Adipocyte (in vitro differentiated cells): ENCODE measurements around the gene LY6G5C.

Experiments used
- DNase-seq: peaks from one replicate; pipeline ENCODE4 v3.0.0-alpha.2; 2015; ENCODE audit warnings: low read depth
- H3K27me3 ChIP-seq: replicated peaks from 2 replicates; pipeline ENCODE4 v1.7.0; 2013; ENCODE audit warnings: mild to moderate bottlenecking, low read length, moderate library complexity; ENCODE audit not compliant: control insufficient read depth, insufficient read depth
- H3K36me3 ChIP-seq: 2 replicates; pipeline ENCODE4 v1.7.0; 2013; ENCODE audit warnings: low read length, mild to moderate bottlenecking, moderate library complexity; ENCODE audit not compliant: control insufficient read depth, insufficient read depth, severe bottlenecking
- H3K4me1 ChIP-seq: 2 replicates; pipeline ENCODE4 v1.7.0; 2013; ENCODE audit warnings: mild to moderate bottlenecking, low read length, moderate library complexity; ENCODE audit not compliant: control insufficient read depth, insufficient read depth
- H3K4me3 ChIP-seq: 2 replicates; pipeline ENCODE4 v1.7.0; 2013; ENCODE audit warnings: mild to moderate bottlenecking, low read length, moderate library complexity
- H3K9ac ChIP-seq: 2 replicates; pipeline ENCODE4 v1.7.0; 2013; ENCODE audit warnings: mild to moderate bottlenecking, low read length, moderate library complexity
- H3K9me3 ChIP-seq: 2 replicates; pipeline ENCODE4 v1.7.0; 2013; ENCODE audit warnings: mild to moderate bottlenecking, low read length, moderate library complexity; ENCODE audit not compliant: control insufficient read depth

The LY6G5C gene, protein sequence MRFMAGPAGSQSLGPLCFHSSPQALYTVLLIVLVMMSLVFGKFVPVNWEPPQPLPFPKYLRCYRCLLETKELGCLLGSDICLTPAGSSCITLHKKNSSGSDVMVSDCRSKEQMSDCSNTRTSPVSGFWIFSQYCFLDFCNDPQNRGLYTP

DNA sequence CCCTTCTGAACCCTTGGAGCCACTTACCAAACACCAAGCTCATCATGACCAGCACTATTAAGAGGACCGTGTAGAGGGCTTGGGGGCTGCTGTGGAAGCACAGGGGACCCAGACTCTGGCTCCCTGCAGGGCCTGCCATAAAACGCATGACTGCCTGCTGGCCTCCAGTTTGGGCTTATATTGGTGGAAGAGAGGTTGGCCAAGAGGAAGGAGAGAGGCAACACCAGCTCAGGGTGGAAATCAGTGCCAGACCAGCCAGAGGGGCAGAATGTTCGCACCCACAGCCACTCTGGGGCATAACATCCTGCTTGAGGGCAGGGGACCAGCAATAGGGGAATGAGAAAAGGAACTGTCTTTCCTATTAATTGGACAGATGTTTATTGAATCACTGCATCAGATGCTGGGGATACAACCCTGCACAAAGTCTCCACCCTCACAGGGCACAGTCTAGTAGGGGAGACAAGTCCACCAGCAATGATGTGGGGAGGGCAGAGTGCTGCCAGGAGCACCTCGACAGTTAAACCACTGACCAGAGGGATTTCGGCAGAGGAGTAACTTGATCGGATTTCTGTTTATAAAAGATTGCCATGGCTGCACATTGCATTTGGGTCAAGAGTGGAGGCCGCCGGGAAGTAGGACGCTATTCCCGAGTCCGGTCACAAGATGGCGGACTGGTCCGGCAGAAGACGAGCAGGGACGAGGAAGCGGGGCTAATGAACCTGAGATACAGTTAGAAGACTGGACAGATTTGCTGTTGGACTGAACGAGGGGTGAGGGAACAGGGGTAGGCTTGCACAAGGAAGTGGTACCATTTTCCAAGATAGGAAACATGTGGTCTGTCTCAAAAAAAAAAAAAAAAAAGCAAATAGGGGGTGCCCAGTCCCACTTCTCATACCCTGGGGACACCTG is at the start of gene LY6G5C:
TSS of gene LY6G5C (minus strand) at position 842 of the 909 bp plus-strand sequence. CDS start at position 148, 694 bp downstream.
- H3K36me3 ChIP-seq = no peaks in the 10 kb centered on the region
- H3K27me3 ChIP-seq = no peaks in the 10 kb centered on the region
- peak within 1 kb of the TSS; percentile 73 for H3K9ac ChIP-seq
- peaks cover 13% of the 10 kb centered on the region for H3K4me1 ChIP-seq
- H3K4me3 ChIP-seq = peak within 1 kb of the TSS; percentile 77
- DNase-seq = peak; percentile 96
- no peaks in the 10 kb centered on the region for H3K9me3 ChIP-seq

DNA sequence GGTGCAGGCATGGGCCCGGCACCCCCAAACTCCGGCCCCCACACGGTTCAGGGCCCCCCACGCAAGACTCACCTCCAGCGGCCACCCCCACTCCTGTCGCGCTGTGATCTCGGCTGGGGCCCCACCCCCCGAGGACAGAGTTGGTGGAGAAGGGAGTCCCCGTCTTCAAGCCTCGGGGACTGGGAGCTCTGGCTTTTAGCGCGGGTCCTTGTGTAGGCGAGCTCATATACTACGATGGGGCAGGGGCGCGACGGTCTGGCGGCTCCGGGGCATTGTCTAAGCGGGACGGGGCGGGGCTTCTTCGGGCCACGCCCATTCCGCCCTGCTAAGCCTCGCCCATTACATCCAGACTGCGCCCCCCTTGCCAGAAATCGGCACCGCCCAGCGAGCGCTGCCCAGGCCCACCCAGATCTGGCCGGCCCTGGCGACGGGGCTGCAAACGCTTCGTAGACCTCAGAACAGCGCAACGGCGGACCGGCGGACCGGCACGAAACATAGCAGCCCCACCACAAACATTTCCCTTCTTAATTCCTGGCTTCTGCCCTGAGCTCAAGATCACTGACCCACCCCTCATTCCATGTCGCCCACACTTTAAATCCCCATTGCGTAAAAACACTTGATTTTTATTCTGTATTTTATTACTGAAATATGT is 49.2 kb upstream of the LY6G5C start:
- peak; percentile 96 for DNase-seq
- Histone ChIP-seq H3K36me3 (peaks cover 50% of the 10 kb centered on the region), H3K9me3 (no peaks in the 10 kb centered on the region), H3K4me3 (peak overlapping the region; percentile 94), H3K9ac (peak overlapping the region; percentile 93), H3K27me3 (no peaks in the 10 kb centered on the region), H3K4me1 (peaks cover 37% of the 10 kb centered on the region)

DNA sequence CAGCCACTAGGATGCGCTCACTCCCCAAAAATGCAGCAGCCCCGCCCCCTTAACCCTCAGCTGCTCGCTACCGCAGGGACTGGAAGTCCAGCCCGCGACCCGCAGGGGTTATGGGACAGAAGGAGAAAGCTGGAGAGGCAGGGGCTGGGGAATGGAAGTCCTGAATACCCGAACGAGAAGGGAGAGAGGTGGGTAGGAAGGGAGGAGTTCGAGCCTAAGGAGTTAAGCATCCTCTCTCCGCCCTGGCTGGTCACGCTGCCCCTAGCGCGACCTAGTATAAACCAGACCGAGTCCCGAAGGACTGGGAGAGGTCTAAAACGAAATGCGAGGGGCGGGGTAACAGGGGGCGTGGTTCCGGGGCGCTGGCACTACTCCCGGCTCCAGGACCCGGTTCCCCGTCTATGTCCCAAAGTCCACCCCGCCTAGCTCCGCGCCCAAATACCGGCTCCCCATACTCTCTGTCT is 48.7 kb upstream of the LY6G5C start:
- Histone ChIP-seq H3K4me1 (peaks cover 33% of the 10 kb centered on the region), H3K36me3 (peaks cover 50% of the 10 kb centered on the region), H3K9me3 (no peaks in the 10 kb centered on the region), H3K9ac (peak overlapping the region; percentile 93), H3K27me3 (no peaks in the 10 kb centered on the region), H3K4me3 (peak overlapping the region; percentile 94)
- DNase-seq = peak; percentile 95

DNA sequence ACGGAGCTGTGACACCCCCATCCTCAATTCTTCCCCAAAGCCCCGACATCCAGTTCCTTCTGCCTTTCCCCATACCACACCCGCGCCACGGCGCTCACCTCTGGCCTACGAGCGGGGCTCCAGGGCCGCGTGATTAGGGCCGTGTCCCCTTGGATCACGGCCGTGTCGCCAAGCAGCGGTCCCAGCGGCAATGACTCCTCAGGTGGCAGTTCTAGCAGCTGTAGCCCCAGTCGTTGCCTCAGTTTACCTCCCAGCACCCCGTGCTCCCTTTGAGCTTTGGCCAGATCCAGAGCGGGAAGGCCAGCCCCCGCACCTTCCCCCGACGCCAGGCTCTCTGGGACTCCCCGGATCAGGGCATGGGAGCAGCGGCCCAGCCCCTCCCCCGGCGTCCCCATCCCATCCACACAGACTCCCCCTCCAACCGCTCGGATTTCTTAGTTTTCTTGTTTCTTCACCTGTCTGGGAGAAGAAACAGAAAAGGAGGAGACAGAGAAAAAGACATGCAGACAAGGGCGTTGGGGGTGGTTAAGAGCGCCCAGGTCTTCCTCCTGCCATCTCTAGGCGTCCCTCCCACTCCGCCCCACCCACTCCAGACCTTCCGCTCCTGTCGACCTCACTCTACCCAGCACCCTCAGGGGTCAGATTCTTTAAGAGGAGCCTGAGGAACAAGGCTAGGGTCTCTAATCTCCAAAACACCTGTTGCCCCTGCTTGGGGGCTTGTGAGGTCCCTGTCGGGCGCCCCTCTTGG is 48.1 kb upstream of the LY6G5C start, which contains the start of gene DDAH2:
TSS of gene DDAH2 (minus strand) at position 533 of the 748 bp plus-strand sequence. CDS start at position 395, 138 bp downstream.
- peak within 1 kb of the TSS; percentile 94 for H3K4me3 ChIP-seq
- H3K36me3 ChIP-seq = peaks cover 46% of the 10 kb centered on the region
- H3K27me3 ChIP-seq = no peaks in the 10 kb centered on the region
- no peak for DNase-seq
- H3K9me3 ChIP-seq = no peaks in the 10 kb centered on the region
- H3K9ac ChIP-seq = peak within 1 kb of the TSS; percentile 93
- peaks cover 27% of the 10 kb centered on the region for H3K4me1 ChIP-seq

DNA sequence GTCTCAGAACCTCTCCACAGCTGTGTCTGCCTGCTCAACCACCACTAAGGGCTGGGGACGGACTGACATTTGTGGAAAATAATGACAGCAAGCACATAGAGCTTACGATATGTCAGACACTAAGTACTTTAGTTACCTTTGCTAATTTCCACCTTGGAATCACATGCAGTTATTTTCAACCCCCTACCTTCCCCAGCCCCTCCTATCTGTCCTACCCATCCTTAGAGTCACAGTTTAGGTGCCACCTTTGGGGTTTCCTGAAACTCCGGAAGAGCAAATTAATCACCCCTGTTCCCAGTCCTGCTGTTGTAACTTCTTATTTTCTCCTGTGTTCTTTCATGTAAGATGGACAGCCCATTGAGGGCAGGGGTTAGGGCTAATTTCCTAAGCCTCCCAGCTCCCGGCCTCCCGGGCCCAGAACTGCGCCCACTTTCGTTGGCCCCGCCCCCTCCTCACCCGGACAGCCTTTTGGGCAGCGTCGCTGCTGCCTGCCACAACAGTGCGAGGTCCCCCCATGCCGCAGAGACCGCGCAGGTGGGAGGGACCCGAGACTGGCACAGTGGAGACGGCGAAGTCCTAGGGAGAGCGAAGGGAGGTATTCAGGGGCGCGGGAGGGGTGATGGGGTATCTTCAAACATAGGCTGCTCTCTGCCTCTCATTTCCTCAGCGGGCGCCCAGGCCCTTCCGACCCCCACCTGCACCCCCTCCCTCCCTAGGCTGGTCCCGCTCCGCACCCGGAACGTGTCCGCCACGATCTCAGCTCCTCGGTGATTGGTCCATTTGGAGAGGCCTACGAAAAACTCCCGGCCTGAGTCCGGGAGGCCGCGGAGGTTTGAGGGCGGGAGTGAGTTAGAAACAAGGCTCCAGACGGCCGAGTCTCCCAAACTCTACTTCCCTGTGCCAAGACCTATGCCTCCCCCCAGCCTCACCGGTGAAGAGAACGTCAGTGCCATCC is 47.1 kb upstream of the LY6G5C start:
- Histone ChIP-seq H3K27me3 (no peaks in the 10 kb centered on the region), H3K36me3 (peaks cover 37% of the 10 kb centered on the region), H3K4me3 (peak overlapping the region; percentile 94), H3K4me1 (peaks cover 24% of the 10 kb centered on the region), H3K9ac (peak overlapping the region; percentile 93), H3K9me3 (no peaks in the 10 kb centered on the region)
- no peak for DNase-seq

DNA sequence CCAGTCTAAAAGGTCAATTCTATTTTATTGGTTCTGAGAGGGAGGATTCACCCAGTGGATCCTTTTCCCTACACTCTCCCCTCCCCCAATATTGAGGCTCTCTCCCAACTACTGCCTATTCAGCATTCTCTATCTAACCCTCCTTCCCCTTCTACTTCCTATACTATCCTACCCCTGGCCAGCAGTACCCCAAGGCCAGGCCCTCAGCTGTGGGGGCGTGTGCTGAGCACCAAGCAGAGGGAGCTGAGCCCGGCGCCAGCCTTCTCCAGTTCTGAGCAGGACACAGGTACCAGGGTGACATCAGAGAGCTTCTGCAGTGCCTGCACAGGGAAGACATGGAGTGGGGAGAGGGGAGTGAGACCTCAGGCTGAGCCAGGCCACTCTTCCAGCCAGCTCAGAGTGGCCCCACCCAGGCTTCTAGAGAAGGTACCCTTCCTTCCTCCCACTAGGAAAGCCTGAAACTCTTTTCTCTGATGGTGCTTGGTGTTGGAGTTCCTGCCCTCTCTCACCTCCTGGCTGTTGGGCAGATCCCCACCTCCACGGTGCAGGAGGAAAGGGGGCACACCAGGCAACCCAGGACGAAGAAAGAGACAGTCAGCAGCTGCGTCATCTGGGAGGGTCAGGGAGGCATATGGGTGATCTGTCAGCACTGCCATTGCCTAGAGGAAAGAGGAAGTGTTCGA is 46.3 kb upstream of the LY6G5C start:
- no peak for DNase-seq
- H3K9ac ChIP-seq = no peak overlapping the region
- no peaks in the 10 kb centered on the region for H3K27me3 ChIP-seq
- H3K4me1 ChIP-seq = peaks cover 24% of the 10 kb centered on the region
- no peaks in the 10 kb centered on the region for H3K9me3 ChIP-seq
- peaks cover 31% of the 10 kb centered on the region for H3K36me3 ChIP-seq
- peak overlapping the region; percentile 94 for H3K4me3 ChIP-seq

DNA sequence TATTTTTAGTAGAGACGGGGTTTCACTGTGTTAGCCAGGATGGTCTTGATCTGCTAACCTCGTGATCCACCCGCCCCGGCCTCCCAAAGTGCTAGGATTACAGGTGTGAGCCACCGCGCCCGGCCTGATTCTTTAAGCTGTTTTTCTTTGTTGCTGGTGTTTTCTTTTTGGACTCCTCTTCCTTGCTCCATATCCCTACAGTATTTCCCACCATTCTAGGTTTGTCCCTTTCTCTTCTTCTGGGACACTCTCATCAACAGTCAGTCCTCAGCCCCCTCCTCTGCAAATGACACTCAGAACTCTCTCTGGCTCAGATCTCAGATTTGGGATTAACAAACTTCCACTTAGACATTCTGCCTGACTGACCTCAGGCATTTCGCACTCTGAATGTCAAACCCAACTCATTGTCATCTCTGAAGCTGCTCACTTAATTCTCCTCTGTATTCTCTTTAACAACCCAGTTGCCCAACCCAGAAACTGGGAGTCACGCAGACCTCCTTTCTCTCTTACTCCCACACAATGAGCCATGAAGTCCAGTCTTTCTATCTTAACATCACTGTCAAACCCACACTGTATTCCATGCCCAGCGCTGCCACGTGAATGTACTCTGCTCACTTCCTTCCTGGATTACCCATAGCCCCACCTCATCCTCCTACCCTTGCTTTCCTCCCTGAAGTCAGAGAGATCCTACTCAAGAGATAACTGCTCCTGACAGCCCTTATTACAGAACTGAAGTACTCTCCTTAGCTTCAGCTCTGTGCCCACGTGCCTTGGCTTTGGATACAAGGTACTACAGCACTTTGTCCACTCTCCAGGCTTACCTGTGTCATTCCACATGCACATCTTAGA is 44.9 kb upstream of the LY6G5C start:
- Histone ChIP-seq H3K9ac (no peak overlapping the region), H3K4me3 (no peak overlapping the region), H3K36me3 (peaks cover 18% of the 10 kb centered on the region), H3K27me3 (no peaks in the 10 kb centered on the region), H3K9me3 (no peaks in the 10 kb centered on the region), H3K4me1 (peaks cover 23% of the 10 kb centered on the region)
- DNase-seq = no peak

DNA sequence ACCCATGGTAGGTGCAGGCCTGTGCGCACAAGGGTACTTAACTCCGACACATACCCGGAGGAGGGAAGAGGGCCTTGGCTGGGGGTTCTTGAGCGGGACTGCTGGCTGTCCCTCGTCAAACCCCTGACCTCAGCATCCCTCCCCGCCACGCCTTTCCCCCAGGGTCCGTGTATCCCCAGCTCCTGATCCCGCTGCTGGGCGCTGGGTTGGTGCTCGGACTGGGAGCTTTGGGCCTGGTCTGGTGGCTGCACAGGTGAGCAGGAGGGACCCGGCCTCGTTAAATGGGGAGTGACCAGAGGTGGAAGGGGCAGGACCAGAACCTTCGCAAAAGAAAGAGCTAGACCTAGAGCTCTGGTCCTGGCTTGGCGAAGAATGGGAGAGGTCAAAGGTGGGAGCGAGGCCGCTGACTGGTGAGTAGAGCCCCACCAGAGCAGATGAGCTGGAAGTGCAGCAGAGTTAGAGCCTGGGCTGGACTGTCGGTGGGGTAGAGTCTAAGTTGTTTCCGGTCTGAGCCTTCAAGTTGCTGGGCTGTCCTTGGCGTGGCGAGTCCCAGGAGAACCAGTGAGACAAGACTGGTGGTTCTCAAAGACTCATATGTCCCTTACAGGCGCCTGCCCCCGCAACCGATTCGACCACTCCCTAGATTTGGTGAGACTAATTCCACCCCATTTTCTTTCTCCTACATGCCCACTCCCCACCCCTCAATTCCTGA is 43.3 kb upstream of the LY6G5C start:
- peaks cover 2% of the 10 kb centered on the region for H3K27me3 ChIP-seq
- DNase-seq = no peak
- peaks cover 15% of the 10 kb centered on the region for H3K36me3 ChIP-seq
- no peaks in the 10 kb centered on the region for H3K9me3 ChIP-seq
- no peak overlapping the region for H3K9ac ChIP-seq
- no peak overlapping the region for H3K4me3 ChIP-seq
- peaks cover 18% of the 10 kb centered on the region for H3K4me1 ChIP-seq
